ENCODE results near the gene ST14.

- no peak for TF ChIP-seq POLR2A (IDR thresholded peaks at IDR 0.05)
- TF ChIP-seq CTCF (IDR thresholded peaks at IDR 0.05), result no peak
These were observed 20.2 kb upstream of the ST14 start for GRCh38 chr11:130139401-130139800.

Measured in esophagus squamous epithelium (tissue), 4 donors.